HG03354 (cell line): Measurements from ENCODE around the gene NAALAD2.
"Not testable (repeated sequence)": the region's sequence is repeated elsewhere in the genome, so short reads cannot be mapped to it uniquely, and the experiment has no call there.

Source experiments
- ATAC-seq: cut with Tn5 transposase; IDR thresholded peaks from one replicate; pipeline ENCODE4 v1.9.1; 2021; ENCODE audit warnings: mild to moderate bottlenecking; ENCODE audit not compliant: unreplicated experiment, poor library complexity, severe bottlenecking

NAALAD2 gene

GRCh38 chr11:90187839-90188238 lies 53.4 kb downstream of the NAALAD2 start:
- no peak for ATAC-seq

- ATAC-seq = no peak
These were observed 54.5 kb downstream of the NAALAD2 start for GRCh38 chr11:90189011-90189410.

- no peak for ATAC-seq
These were observed 58.6 kb downstream of the NAALAD2 start for GRCh38 chr11:90192869-90193582.

- no peak for ATAC-seq
These were observed 62.9 kb downstream of the NAALAD2 start for GRCh38 chr11:90197377-90197776.

- ATAC-seq = no peak
These were observed 67.9 kb downstream of the NAALAD2 start for GRCh38 chr11:90202342-90202741.

GRCh38 chr11:90204407-90204806 lies 69.9 kb downstream of the NAALAD2 start:
- ATAC-seq = no peak

GRCh38 chr11:90204832-90205646 lies 70.6 kb downstream of the NAALAD2 start:
- ATAC-seq = peak; percentile 92

GRCh38 chr11:90207992-90208391 lies 73.5 kb downstream of the NAALAD2 start:
- ATAC-seq = not testable (repeated sequence)

- no peak for ATAC-seq
These were observed 74.4 kb downstream of the NAALAD2 start for GRCh38 chr11:90208857-90209256.

- no peak for ATAC-seq
These were observed 78.9 kb downstream of the NAALAD2 start for GRCh38 chr11:90213322-90213721.

GRCh38 chr11:90216611-90217010 lies 82.1 kb downstream of the NAALAD2 start:
- ATAC-seq = no peak

- ATAC-seq = no peak
These were observed 84.1 kb downstream of the NAALAD2 start for GRCh38 chr11:90218606-90219005.

- no peak for ATAC-seq
These were observed 85.0 kb downstream of the NAALAD2 start for GRCh38 chr11:90219438-90219837.

- no peak for ATAC-seq
These were observed 85.9 kb downstream of the NAALAD2 start for GRCh38 chr11:90220391-90220790.

- ATAC-seq = no peak
These were observed 87.5 kb downstream of the NAALAD2 start for GRCh38 chr11:90221803-90222458.

GRCh38 chr11:90222459-90223247 lies 88.2 kb downstream of the NAALAD2 start, which contains the start of gene CHORDC1:
TSS of gene CHORDC1 (minus strand) at chr11:90223049. CDS start at chr11:90222954, 95 bp downstream.
- ATAC-seq = peak; percentile 93

- ATAC-seq = no peak
These were observed 88.8 kb downstream of the NAALAD2 start for GRCh38 chr11:90223248-90223585.

GRCh38 chr11:90228056-90228455 lies 93.6 kb downstream of the NAALAD2 start:
- no peak for ATAC-seq

- ATAC-seq = no peak
These were observed 95.3 kb downstream of the NAALAD2 start for GRCh38 chr11:90229791-90230190.

GRCh38 chr11:90234977-90235376 lies 100.5 kb downstream of the NAALAD2 start:
- ATAC-seq = no peak
